Spleen (tissue), 11 donors: ENCODE measurements around the gene OR10K2. TPM values are rescaled to one million over a fixed set of nuclear protein-coding genes. Genes with fewer than 3 reads are reported as not detected.
A peak's percentile ranks its signal among the peaks of the same experiment; 100 is the strongest.
"Not testable (repeated sequence)": the region's sequence is repeated elsewhere in the genome, so short reads cannot be mapped to it uniquely, and the experiment has no call there.

ENCODE experiments used
- DNase-seq: peaks from one replicate; pipeline ENCODE4 v3.0.0-alpha.2; 2020
- H3K27ac ChIP-seq, 8 donors: fragments of 200-600 bp; sonication (generic) in 7 of 8; 1 replicate in 4 of 8; 2 replicates in 4 of 8; pipeline versions ENCODE4 v1.5.0 to v1.8.0; 2016 to 2021; ENCODE audit warnings: inconsistent platforms in 4 of 8, mild to moderate bottlenecking in 4 of 8, moderate library complexity in 1 of 8
- H3K27me3 ChIP-seq, 7 donors: fragments of 200-600 bp; sonication (generic) in 6 of 7; replicated peaks in 1 of 7; 1 replicate in 4 of 7; 2 replicates in 3 of 7; pipeline versions ENCODE4 v1.5.0 to v1.8.0; 2016 to 2021; ENCODE audit warnings: inconsistent platforms in 3 of 7, mild to moderate bottlenecking in 1 of 7
- H3K36me3 ChIP-seq, 6 donors: fragments of 200-600 bp; sonication (generic) in 5 of 6; 1 replicate in 4 of 6; 2 replicates in 2 of 6; pipeline versions ENCODE4 v1.5.0 to v1.8.0; 2016 to 2021; ENCODE audit warnings: inconsistent platforms in 2 of 6
- H3K4me1 ChIP-seq, 6 donors: fragments of 200-600 bp; sonication (generic) in 5 of 6; 1 replicate in 3 of 6; 2 replicates in 3 of 6; pipeline versions ENCODE4 v1.5.0 to v1.8.0; 2016 to 2021; ENCODE audit warnings: inconsistent platforms in 3 of 6
- H3K4me3 ChIP-seq, 8 donors: fragments of 200-600 bp; sonication (generic) in 7 of 8; 1 replicate in 4 of 8; 2 replicates in 4 of 8; pipeline versions ENCODE4 v1.5.0 to v1.8.0; 2016 to 2021; ENCODE audit warnings: inconsistent platforms in 4 of 8, mild to moderate bottlenecking in 4 of 8, moderate library complexity in 2 of 8
- H3K9me3 ChIP-seq, 8 donors: fragments of 200-600 bp; sonication (generic) in 7 of 8; 1 replicate in 4 of 8; 2 replicates in 4 of 8; pipeline versions ENCODE4 v1.5.0 to v1.8.0; 2016 to 2021; ENCODE audit warnings: inconsistent platforms in 4 of 8
- CTCF ChIP-seq, 11 experiments: fragments of 200-600 bp in 7 of 11; fragments of 450-650 bp in 4 of 11; sonication (generic) in 4 of 11; IDR thresholded peaks in 8 of 11; conservative IDR thresholded peaks in 3 of 11; 1 replicate in 7 of 11; 2 replicates in 4 of 11; pipeline versions ENCODE4 v1.4.0 to v1.8.0; 2016 to 2021; ENCODE audit warnings: antibody characterized with exemption in 11 of 11, inconsistent platforms in 4 of 11, mild to moderate bottlenecking in 1 of 11
- POLR2A ChIP-seq, 3 donors: fragments of 450-650 bp; IDR thresholded peaks; one replicate each; pipeline ENCODE4 v1.5.1; 2017; ENCODE audit warnings: antibody characterized with exemption in 3 of 3, mild to moderate bottlenecking in 1 of 3
- POLR2AphosphoS5 ChIP-seq, 3 donors: sonication (generic); formaldehyde crosslinking; IDR thresholded peaks; one replicate each; pipeline ENCODE4 v1.5.1; 2017; ENCODE audit warnings: antibody characterized with exemption in 3 of 3
- WGBS, 5 donors: extraction: QIAGEN DNeasy Blood & Tissue Kit in 3 of 5; methylation state at CpG; one replicate each; pipeline versions ENCODE4 v1.1.5 to v1.1.7; 2013 to 2018; 5-methylcytosine and 5-hydroxymethylcytosine counted together
- intact Hi-C: fragments of 100-400 bp; cut with DNase I; formaldehyde crosslinking; loops from one replicate; pipeline ENCODE4 v1.15.0; 2023; ENCODE audit warnings: low total_unique reads
- polyA plus RNA-seq, 3 donors: library from polyadenylated mRNA; stranded (reverse); fragments of 200-250 nt; gene quantifications; one replicate each; pipeline ENCODE4 v1.2.1, GENCODE V29; 2013
- total RNA-seq, 7 donors: library from RNA; depleted of rRNA in 3 of 7; stranded (reverse); fragments of >200 nt in 3 of 7; fragmentation: NEBNext Ultra II Directional in 4 of 7; extraction: Animal tissue kit (Norgen Biotek cat#: 25700) in 4 of 7; gene quantifications; one replicate each; pipeline versions ENCODE4 v1.1.0 to v1.2.1, GENCODE V29; 2016 to 2021
- donor health status: healthy with polysubstance abuse.
- donor health status: DM: no; HTN: no; CAD: no; lungs with moderate emphysema.
- donor health status: DM: no; HTN: no; CAD: no.
- donor health status: Bipolar disorder and iron deficiency.
- donor health status: healthy.
- donor health status: DM: no; HTN: no; CAD: no.
- donor health status: DM: yes; HTN: yes; CAD: no.

Gene OR10K2
- total and polyA plus RNA-seq, 10 donors: not detected

GRCh38 chr1:158457246-158457645 is 31.2 kb upstream of the OR10K2 start:
- Histone ChIP-seq H3K36me3 (no peaks in the 10 kb centered on the region), H3K27ac (no peak overlapping the region), H3K9me3 (peaks cover 0 to 6% (median under 1%) of the 10 kb centered on the region in 8 donors), H3K27me3 (peaks cover 0 to 5% (median 0%) of the 10 kb centered on the region in 7 donors), H3K4me3 (no peak overlapping the region), H3K4me1 (no peaks in the 10 kb centered on the region)
- intact Hi-C loops: no loop called here
- DNase-seq: no peak
- TF ChIP-seq POLR2AphosphoS5 (IDR thresholded peaks at IDR 0.05) (no peak), POLR2A (IDR thresholded peaks at IDR 0.05) (no peak), CTCF (IDR thresholded peaks at IDR 0.05 in 8 of 11, conservative IDR thresholded peaks at IDR 0.05 in 3 of 11) (no peak)

GRCh38 chr1:158454537-158454936 is 28.5 kb upstream of the OR10K2 start:
- Histone ChIP-seq H3K4me3 (no peak overlapping the region), H3K9me3 (peaks cover 0 to 17% (median 7%) of the 10 kb centered on the region in 8 donors), H3K4me1 (no peaks in the 10 kb centered on the region), H3K27me3 (peaks cover 0 to 5% (median 0%) of the 10 kb centered on the region in 7 donors), H3K27ac (no peak overlapping the region), H3K36me3 (no peaks in the 10 kb centered on the region)
- DNase-seq: no peak
- 75 to 91% (median 79%) methylated on average over 1 of the region's 1 CpG for WGBS, 5 donors
- intact Hi-C loops: no loop called here
- TF ChIP-seq CTCF (IDR thresholded peaks at IDR 0.05 in 8 of 11, conservative IDR thresholded peaks at IDR 0.05 in 3 of 11) (no peak), POLR2A (IDR thresholded peaks at IDR 0.05) (no peak), POLR2AphosphoS5 (IDR thresholded peaks at IDR 0.05) (no peak)

GRCh38 chr1:158445376-158445775 is 19.3 kb upstream of the OR10K2 start:
- intact Hi-C loops: no loop called here
- 74 to 87% (median 79%) methylated on average over 4 of the region's 4 CpGs for WGBS, 5 donors
- Histone ChIP-seq H3K4me1 (no peaks in the 10 kb centered on the region), H3K27ac (no peak overlapping the region), H3K27me3 (no peaks in the 10 kb centered on the region), H3K9me3 (no peaks in the 10 kb centered on the region), H3K36me3 (no peaks in the 10 kb centered on the region), H3K4me3 (no peak overlapping the region)
- TF ChIP-seq POLR2A (IDR thresholded peaks at IDR 0.05): no peak
- TF ChIP-seq POLR2AphosphoS5 (IDR thresholded peaks at IDR 0.05): no peak
- TF ChIP-seq CTCF (IDR thresholded peaks at IDR 0.05 in 8 of 11, conservative IDR thresholded peaks at IDR 0.05 in 3 of 11): no peak
- no peak for DNase-seq

- peaks cover 0 to 7% (median 0%) of the 10 kb centered on the region in 6 donors for H3K4me1 ChIP-seq
- H3K27me3 ChIP-seq: peaks cover 0 to 22% (median 0%) of the 10 kb centered on the region in 7 donors
- H3K9me3 ChIP-seq: peaks cover 0 to 21% (median 3%) of the 10 kb centered on the region in 8 donors
- no peak overlapping the region for H3K4me3 ChIP-seq
- DNase-seq: no peak
- H3K36me3 ChIP-seq: no peaks in the 10 kb centered on the region
- intact Hi-C loops: no loop called here
- H3K27ac ChIP-seq: peak overlapping the region in 2 of 8 donors; percentile 8 to 24
- 22 to 52% (median 32%) methylated on average over 3 of the region's 3 CpGs for WGBS, 5 donors
- no peak for TF ChIP-seq POLR2A (IDR thresholded peaks at IDR 0.05)
- no peak for TF ChIP-seq POLR2AphosphoS5 (IDR thresholded peaks at IDR 0.05)
- TF ChIP-seq CTCF (IDR thresholded peaks at IDR 0.05 in 8 of 11, conservative IDR thresholded peaks at IDR 0.05 in 3 of 11): no peak
Measured at GRCh38 chr1:158434741-158435140, 8.7 kb upstream of the OR10K2 start.

- H3K27me3 ChIP-seq: peaks cover 0 to 17% (median 0%) of the 10 kb centered on the region in 7 donors
- H3K4me1 ChIP-seq, H3K36me3 ChIP-seq, DNase-seq, intact Hi-C loops, H3K4me3 ChIP-seq: not testable (repeated sequence)
- 34 to 46% (median 37%) methylated on average over 3 of the region's 3 CpGs for WGBS, 5 donors
- H3K27ac ChIP-seq: peak overlapping the region in 3 of 8 donors; percentile 18 to 65 (median 60)
- peaks cover 0 to 40% (median 16%) of the 10 kb centered on the region in 8 donors for H3K9me3 ChIP-seq
Measured at GRCh38 chr1:158430163-158430562, 4.1 kb upstream of the OR10K2 start.
